Measurements from ENCODE around the gene ADD1. TPM values are rescaled to one million over a fixed set of nuclear protein-coding genes. Genes with fewer than 3 reads are reported as not detected.

The ADD1 gene
- total RNA-seq, 1 experiment from 2014 or later = 181 TPM

GRCh38 chr4:2961421-2961810 is 117.8 kb downstream of the ADD1 start:
- ChIA-PET POLR2A (ENCODE audit: unreplicated experiment) (no interaction called here), CTCF (no interaction called here)
- H3K27me3 ChIP-seq (ENCODE audit: insufficient read depth, low read depth) = no peaks in the 10 kb centered on the region
- DNase-seq = no peak
- no peaks in the 10 kb centered on the region for H3K9me2 ChIP-seq (ENCODE audit: insufficient read depth)
- H3K4me1 ChIP-seq (replicated peaks; ENCODE audit: insufficient read depth) = peaks cover 14% of the 10 kb centered on the region
- no peak overlapping the region for H3K27ac ChIP-seq
- peaks cover 52% of the 10 kb centered on the region for H3K79me2 ChIP-seq (ENCODE audit: low read depth)
- peak overlapping the region; percentile 94 for H3K4me3 ChIP-seq
- BruUV-seq (replicated peaks) = no TSS peak
- H3K36me3 ChIP-seq (ENCODE audit: low read depth) = peaks cover 5% of the 10 kb centered on the region
- H3K4me2 ChIP-seq = peak overlapping the region; percentile 89
- intact Hi-C loops (cut with micrococcal nuclease; ENCODE audit: unreplicated experiment) = no loop called here
- H4K20me1 ChIP-seq (ENCODE audit: insufficient read depth) = peaks cover 43% of the 10 kb centered on the region
- H2AFZ ChIP-seq = no peak overlapping the region
- H3F3A ChIP-seq (ENCODE audit: insufficient read depth, low read depth) = peaks cover 14% of the 10 kb centered on the region; the same call in 1 of the 2 replicates
- TF ChIP-seq CTCF (conservative IDR thresholded peaks at IDR 0.05) (no peak), EZH2 (IDR thresholded peaks at IDR 0.05; ENCODE audit: low read depth) (no peak)
- H3K9me3 ChIP-seq (ENCODE audit: insufficient read depth, low read depth) = no peaks in the 10 kb centered on the region

GRCh38 chr4:2961811-2962441 is 118.3 kb downstream of the ADD1 start:
- no peaks in the 10 kb centered on the region for H3K27me3 ChIP-seq (ENCODE audit: insufficient read depth, low read depth)
- BruUV-seq (replicated peaks) = no TSS peak
- H3K4me3 ChIP-seq = peak overlapping the region; percentile 94
- peaks cover 14% of the 10 kb centered on the region for H3K4me1 ChIP-seq (replicated peaks; ENCODE audit: insufficient read depth)
- ChIA-PET CTCF (no interaction called here), POLR2A (ENCODE audit: unreplicated experiment) (no interaction called here)
- peaks cover 50% of the 10 kb centered on the region for H3K79me2 ChIP-seq (ENCODE audit: low read depth)
- no peak for TF ChIP-seq CTCF (conservative IDR thresholded peaks at IDR 0.05)
- TF ChIP-seq EZH2 (IDR thresholded peaks at IDR 0.05; ENCODE audit: low read depth) = no peak
- no peak overlapping the region for H2AFZ ChIP-seq
- peaks cover 9% of the 10 kb centered on the region; the same call in 1 of the 2 replicates for H3F3A ChIP-seq (ENCODE audit: insufficient read depth, low read depth)
- peak overlapping the region; percentile 89 for H3K4me2 ChIP-seq
- no peaks in the 10 kb centered on the region for H3K9me3 ChIP-seq (ENCODE audit: insufficient read depth, low read depth)
- peaks cover 41% of the 10 kb centered on the region for H4K20me1 ChIP-seq (ENCODE audit: insufficient read depth)
- no peak for DNase-seq
- 0 out of 2 replicates have a peak, but pooled peaks cover under 1% of the 10 kb centered on the region for H3K36me3 ChIP-seq (ENCODE audit: low read depth)
- intact Hi-C loops (cut with micrococcal nuclease; ENCODE audit: unreplicated experiment) = loop anchor here (2.0 kb wide), 1 partner anchor 75 kb away; no protein-coding TSS in a partner anchor
- H3K27ac ChIP-seq = no peak overlapping the region
- no peaks in the 10 kb centered on the region for H3K9me2 ChIP-seq (ENCODE audit: insufficient read depth)

- H3K27me3 ChIP-seq (ENCODE audit: insufficient read depth, low read depth) = no peaks in the 10 kb centered on the region
- H3K9me3 ChIP-seq (ENCODE audit: insufficient read depth, low read depth) = no peaks in the 10 kb centered on the region
- ChIA-PET POLR2A (ENCODE audit: unreplicated experiment) (interaction anchor here (0.6 kb wide), 1 partner anchor 111 kb away, joined by 6 read pairs; no protein-coding TSS in a partner anchor), CTCF (interaction anchor here (1.1 kb wide), 1 partner anchor 66 kb away, joined by 11 read pairs; no protein-coding TSS in a partner anchor)
- peak overlapping the region; percentile 89 for H3K4me2 ChIP-seq
- TF ChIP-seq CTCF (conservative IDR thresholded peaks at IDR 0.05) (no peak), EZH2 (IDR thresholded peaks at IDR 0.05; ENCODE audit: low read depth) (no peak)
- H3K36me3 ChIP-seq (ENCODE audit: low read depth) = no peaks in the 10 kb centered on the region
- no peaks in the 10 kb centered on the region for H3K9me2 ChIP-seq (ENCODE audit: insufficient read depth)
- peak; percentile 44 to 58 for DNase-seq
- peaks cover 36% of the 10 kb centered on the region for H4K20me1 ChIP-seq (ENCODE audit: insufficient read depth)
- H3F3A ChIP-seq (ENCODE audit: insufficient read depth, low read depth) = peaks cover 9% of the 10 kb centered on the region; the same call in 1 of the 2 replicates
- H2AFZ ChIP-seq = peak overlapping the region; percentile 84
- intact Hi-C loops (cut with micrococcal nuclease; ENCODE audit: unreplicated experiment) = loop anchor here (1.0 to 2.0 kb wide), 2 partner anchors 25 to 74 kb away; no protein-coding TSS in a partner anchor
- peak overlapping the region; percentile 94 for H3K4me3 ChIP-seq
- H3K27ac ChIP-seq = peak overlapping the region; percentile 61
- peaks cover 14% of the 10 kb centered on the region for H3K4me1 ChIP-seq (replicated peaks; ENCODE audit: insufficient read depth)
- TSS peak; percentile 56 for BruUV-seq (replicated peaks)
- peaks cover 43% of the 10 kb centered on the region for H3K79me2 ChIP-seq (ENCODE audit: low read depth)
These were observed 119.0 kb downstream of the ADD1 start for GRCh38 chr4:2962614-2963174.
